HepG2 (cell line): ENCODE results near the gene SLC35F3.

Experiments
- HNF4G ChIP-seq, 2 experiments: sonication (generic) in 1 of 2; formaldehyde crosslinking in 1 of 2; IDR thresholded peaks; 2 replicates each; pipeline versions ENCODE4 v1.4.0 to v1.6.1; 2011 to 2020; ENCODE audit warnings: borderline replicate concordance in 2 of 2, low read depth in 2 of 2, mild to moderate bottlenecking in 2 of 2, low read length in 1 of 2, missing genetic modification reagents in 1 of 2, moderate library complexity in 1 of 2
- POLR2AphosphoS5 ChIP-seq: IDR thresholded peaks from 2 replicates; pipeline ENCODE4 v1.6.1; 2012; ENCODE audit warnings: low read depth, low read length
- RAD51 ChIP-seq: fragments of 450-650 bp; IDR thresholded peaks from 2 replicates; pipeline ENCODE4 v1.6.1; 2016; ENCODE audit warnings: borderline replicate concordance
- SMARCE1 ChIP-seq: fragments of 450-650 bp; IDR thresholded peaks from 2 replicates; pipeline ENCODE4 v1.6.1; 2017; ENCODE audit warnings: borderline replicate concordance
- ZBTB2 ChIP-seq: sonication (generic); formaldehyde crosslinking; IDR thresholded peaks from 2 replicates; pipeline ENCODE4 v1.8.0; 2022; ENCODE audit warnings: low read depth, missing genetic modification reagents
- ZNF576 ChIP-seq: sonication (generic); formaldehyde crosslinking; IDR thresholded peaks from 2 replicates; pipeline ENCODE4 v1.4.0; 2020; ENCODE audit warnings: mild to moderate bottlenecking, missing genetic modification reagents
- TF ChIP-seq, protein P1 (sequence below): sonication (generic); formaldehyde crosslinking; IDR thresholded peaks from 2 replicates; pipeline ENCODE4 v1.5.0; 2020; ENCODE audit warnings: mild to moderate bottlenecking, missing genetic modification reagents, moderate library complexity
- TF ChIP-seq, protein P2 (sequence below): sonication (generic); formaldehyde crosslinking; conservative IDR thresholded peaks from 2 replicates; pipeline ENCODE4 v1.4.0; 2020; ENCODE audit warnings: missing genetic modification reagents

GRCh38 chr1:234294109-234294817, 389.8 kb downstream of the SLC35F3 start:
- TF ChIP-seq, protein P1, sequence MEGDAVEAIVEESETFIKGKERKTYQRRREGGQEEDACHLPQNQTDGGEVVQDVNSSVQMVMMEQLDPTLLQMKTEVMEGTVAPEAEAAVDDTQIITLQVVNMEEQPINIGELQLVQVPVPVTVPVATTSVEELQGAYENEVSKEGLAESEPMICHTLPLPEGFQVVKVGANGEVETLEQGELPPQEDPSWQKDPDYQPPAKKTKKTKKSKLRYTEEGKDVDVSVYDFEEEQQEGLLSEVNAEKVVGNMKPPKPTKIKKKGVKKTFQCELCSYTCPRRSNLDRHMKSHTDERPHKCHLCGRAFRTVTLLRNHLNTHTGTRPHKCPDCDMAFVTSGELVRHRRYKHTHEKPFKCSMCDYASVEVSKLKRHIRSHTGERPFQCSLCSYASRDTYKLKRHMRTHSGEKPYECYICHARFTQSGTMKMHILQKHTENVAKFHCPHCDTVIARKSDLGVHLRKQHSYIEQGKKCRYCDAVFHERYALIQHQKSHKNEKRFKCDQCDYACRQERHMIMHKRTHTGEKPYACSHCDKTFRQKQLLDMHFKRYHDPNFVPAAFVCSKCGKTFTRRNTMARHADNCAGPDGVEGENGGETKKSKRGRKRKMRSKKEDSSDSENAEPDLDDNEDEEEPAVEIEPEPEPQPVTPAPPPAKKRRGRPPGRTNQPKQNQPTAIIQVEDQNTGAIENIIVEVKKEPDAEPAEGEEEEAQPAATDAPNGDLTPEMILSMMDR = no peak
- TF ChIP-seq POLR2AphosphoS5 = no peak
- no peak for TF ChIP-seq ZBTB2 (CRISPR knock-in tag)
- no peak for TF ChIP-seq SMARCE1
- no peak for TF ChIP-seq HNF4G (IDR thresholded peaks at IDR 0.05; ENCODE audit: borderline replicate concordance, low read depth, low read length)
- no peak for TF ChIP-seq HNF4G (CRISPR knock-in tag; IDR thresholded peaks at IDR 0.05; ENCODE audit: borderline replicate concordance, low read depth)
- no peak for TF ChIP-seq ZNF576 (CRISPR knock-in tag)
- TF ChIP-seq RAD51 = no peak
- TF ChIP-seq, protein P2, sequence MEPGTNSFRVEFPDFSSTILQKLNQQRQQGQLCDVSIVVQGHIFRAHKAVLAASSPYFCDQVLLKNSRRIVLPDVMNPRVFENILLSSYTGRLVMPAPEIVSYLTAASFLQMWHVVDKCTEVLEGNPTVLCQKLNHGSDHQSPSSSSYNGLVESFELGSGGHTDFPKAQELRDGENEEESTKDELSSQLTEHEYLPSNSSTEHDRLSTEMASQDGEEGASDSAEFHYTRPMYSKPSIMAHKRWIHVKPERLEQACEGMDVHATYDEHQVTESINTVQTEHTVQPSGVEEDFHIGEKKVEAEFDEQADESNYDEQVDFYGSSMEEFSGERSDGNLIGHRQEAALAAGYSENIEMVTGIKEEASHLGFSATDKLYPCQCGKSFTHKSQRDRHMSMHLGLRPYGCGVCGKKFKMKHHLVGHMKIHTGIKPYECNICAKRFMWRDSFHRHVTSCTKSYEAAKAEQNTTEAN (CRISPR knock-in tag) = no peak
